Naive thymus-derived CD8-positive, alpha-beta T cell (primary cell): ENCODE measurements around the gene OR10T2. TPM values are rescaled to one million over a fixed set of nuclear protein-coding genes. Genes with fewer than 3 reads are reported as not detected.
"Not testable (repeated sequence)": the region's sequence is repeated elsewhere in the genome, so short reads cannot be mapped to it uniquely, and the experiment has no call there.

ENCODE experiments used
- ATAC-seq, 2 donors: fragments of 150-1000 bp; cut with Tn5 transposase in 1 of 2; sonication (Bioruptor Pico), chemical (Tn5 transposase) in 1 of 2; 1 replicate in 1 of 2; 2 replicates in 1 of 2; pipeline ENCODE4 v1.10.0; 2021; ENCODE audit warnings: mild to moderate bottlenecking in 2 of 2, moderate library complexity in 2 of 2
- POLR2A ChIA-PET: fragments of 350-600 bp; sonication (Branson Sonifier 250); formaldehyde crosslinking; loops from one replicate; lab custom pipeline; 2021; ENCODE audit warnings: antibody characterized with exemption; lab: Charles Lee
- DNase-seq, 10 donors: peaks; one replicate each; pipeline versions ENCODE4 v3.0.0 to v3.0.0-alpha.2; 2020 to 2022
- H3K27ac Mint-ChIP-seq, 10 donors: one replicate each; pipeline ENCODE4 v1.8.0; 2020 to 2022; ENCODE audit warnings: mild to moderate bottlenecking in 10 of 10, mixed read lengths in 10 of 10, moderate library complexity in 4 of 10, inconsistent platforms in 1 of 10
- H3K27me3 Mint-ChIP-seq, 5 donors: one replicate each; pipeline ENCODE4 v1.8.0; 2021 to 2022; ENCODE audit warnings: mixed read lengths in 5 of 5
- H3K36me3 Mint-ChIP-seq, 3 donors: one replicate each; pipeline ENCODE4 v1.8.0; 2020 to 2022; ENCODE audit warnings: mixed read lengths in 3 of 3, mild to moderate bottlenecking in 2 of 3, inconsistent platforms in 1 of 3
- H3K4me1 Mint-ChIP-seq, 4 donors: one replicate each; pipeline ENCODE4 v1.8.0; 2021 to 2022; ENCODE audit warnings: mixed read lengths in 4 of 4
- H3K4me3 Mint-ChIP-seq, 10 donors: one replicate each; pipeline ENCODE4 v1.8.0; 2020 to 2022; ENCODE audit warnings: mild to moderate bottlenecking in 10 of 10, mixed read lengths in 10 of 10, moderate library complexity in 6 of 10, inconsistent platforms in 1 of 10
- H3K9me3 Mint-ChIP-seq, 9 donors: one replicate each; pipeline ENCODE4 v1.8.0; 2020 to 2022; ENCODE audit warnings: mixed read lengths in 9 of 9, mild to moderate bottlenecking in 3 of 9, inconsistent platforms in 1 of 9, moderate library complexity in 1 of 9
- polyA plus RNA-seq, 3 donors: library from polyadenylated mRNA; unstranded; fragments of 300-500 nt; fragmentation: Illumina TruSeq; gene quantifications; one replicate each; pipeline ENCODE4 v1.2.3, GENCODE V29; 2021
- total RNA-seq, 8 experiments: library from RNA in 2 of 8; stranded (reverse) in 2 of 8; gene quantifications; one replicate each; pipeline ENCODE4 v1.2.3 and lab custom pipeline; 2021 to 2026

The OR10T2 gene
- total and polyA plus RNA-seq, 5 experiments from 2014 or later, result not detected

GRCh38 chr1:158353303-158354075 is 45.8 kb downstream of the OR10T2 start, which contains the start of gene CD1E:
Gene CD1E (plus strand): TSS chr1:158353894. CDS start chr1:158353989, 95 bp downstream.
- no peak for ATAC-seq
- no peaks in the 10 kb centered on the region for H3K9me3 Mint-ChIP-seq
- peaks cover 20 to 46% (median 27%) of the 10 kb centered on the region in 5 donors for H3K27me3 Mint-ChIP-seq
- H3K27ac Mint-ChIP-seq, result no peak within 1 kb of the TSS
- peaks cover 0 to 12% (median under 1%) of the 10 kb centered on the region in 4 donors for H3K4me1 Mint-ChIP-seq
- POLR2A ChIA-PET, result no interaction called here
- no peak within 1 kb of the TSS for H3K4me3 Mint-ChIP-seq
- H3K36me3 Mint-ChIP-seq, result no peaks in the 10 kb centered on the region
- DNase-seq, result no peak

- H3K36me3 Mint-ChIP-seq, POLR2A ChIA-PET, ATAC-seq, H3K4me1 Mint-ChIP-seq, DNase-seq, H3K27ac Mint-ChIP-seq, H3K4me3 Mint-ChIP-seq: not testable (repeated sequence)
- Mint-ChIP-seq H3K27me3 (peaks cover 4 to 10% (median 9%) of the 10 kb centered on the region in 5 donors), H3K9me3 (peaks cover 0 to 16% (median 6%) of the 10 kb centered on the region in 9 donors)
Observed at GRCh38 chr1:158348946-158349345, 50.3 kb downstream of the OR10T2 start.

Other genes with a start within 250 kb of the OR10T2 start
- gene CD1D, start 218.6 kb downstream of the OR10T2 start, total RNA-seq, result under 1 TPM; 0.16 to 0.27 TPM
- gene CD1D, start 218.6 kb downstream of the OR10T2 start, polyA plus RNA-seq, result under 1 TPM in 2 of 3 donors, not detected in 1; 0.10 to 0.15 TPM
- gene CD1A, start 145.0 kb downstream of the OR10T2 start, total RNA-seq, result not detected
- gene CD1A, start 145.0 kb downstream of the OR10T2 start, polyA plus RNA-seq, result not detected
- gene CD1C, start 109.5 kb downstream of the OR10T2 start, total RNA-seq, result under 1 TPM in 1 of 2 experiments, not detected in 1; 0.73 TPM
- gene CD1C, start 109.5 kb downstream of the OR10T2 start, polyA plus RNA-seq, result under 1 TPM in 1 of 3 donors, not detected in 2; 0.35 TPM
- gene CD1B, start 67.9 kb downstream of the OR10T2 start, total RNA-seq, result not detected
- not detected for gene CD1B, start 67.9 kb downstream of the OR10T2 start, polyA plus RNA-seq
- not detected for gene CD1E, start 45.6 kb downstream of the OR10T2 start, total RNA-seq
- not detected for gene CD1E, start 45.6 kb downstream of the OR10T2 start, polyA plus RNA-seq
- not detected for gene OR10K2, start 26.8 kb upstream of the OR10T2 start, total RNA-seq
- not detected for gene OR10K2, start 26.8 kb upstream of the OR10T2 start, polyA plus RNA-seq
- not detected for gene OR10K1, start 62.4 kb upstream of the OR10T2 start, total RNA-seq
- gene OR10K1, start 62.4 kb upstream of the OR10T2 start, polyA plus RNA-seq, result not detected
- gene OR10R2, start 72.8 kb upstream of the OR10T2 start, total RNA-seq, result not detected
- not detected for gene OR10R2, start 72.8 kb upstream of the OR10T2 start, polyA plus RNA-seq
- not detected for gene OR6Y1, start 154.9 kb upstream of the OR10T2 start, total RNA-seq
- not detected for gene OR6Y1, start 154.9 kb upstream of the OR10T2 start, polyA plus RNA-seq
- not detected for gene OR6P1, start 171.1 kb upstream of the OR10T2 start, total RNA-seq
- gene OR6P1, start 171.1 kb upstream of the OR10T2 start, polyA plus RNA-seq, result not detected
- not detected for gene OR10X1, start 180.4 kb upstream of the OR10T2 start, total RNA-seq
- gene OR10X1, start 180.4 kb upstream of the OR10T2 start, polyA plus RNA-seq, result not detected
- not detected for gene OR10Z1, start 205.8 kb upstream of the OR10T2 start, total RNA-seq
- gene OR10Z1, start 205.8 kb upstream of the OR10T2 start, polyA plus RNA-seq, result not detected